GM19025 (cell line): ENCODE measurements around the gene DMXL1.
"Not testable (repeated sequence)": the region's sequence is repeated elsewhere in the genome, so short reads cannot be mapped to it uniquely, and the experiment has no call there.

Experiments used
- ATAC-seq: cut with Tn5 transposase; IDR thresholded peaks from one replicate; pipeline ENCODE4 v1.9.1; 2021; ENCODE audit warnings: mild to moderate bottlenecking, low read depth, moderate library complexity; ENCODE audit not compliant: unreplicated experiment

Gene DMXL1

GRCh38 chr5:119122474-119122873, 51.6 kb downstream of the DMXL1 start:
- ATAC-seq = not testable (repeated sequence)

- no peak for ATAC-seq
These were observed 52.4 kb downstream of the DMXL1 start for GRCh38 chr5:119123280-119123679.

- ATAC-seq = no peak
These were observed 58.9 kb downstream of the DMXL1 start for GRCh38 chr5:119129770-119130169.

- no peak for ATAC-seq
These were observed 60.8 kb downstream of the DMXL1 start for GRCh38 chr5:119131530-119132304.

- not testable (repeated sequence) for ATAC-seq
These were observed 64.9 kb downstream of the DMXL1 start for GRCh38 chr5:119135743-119136142.

DNA sequence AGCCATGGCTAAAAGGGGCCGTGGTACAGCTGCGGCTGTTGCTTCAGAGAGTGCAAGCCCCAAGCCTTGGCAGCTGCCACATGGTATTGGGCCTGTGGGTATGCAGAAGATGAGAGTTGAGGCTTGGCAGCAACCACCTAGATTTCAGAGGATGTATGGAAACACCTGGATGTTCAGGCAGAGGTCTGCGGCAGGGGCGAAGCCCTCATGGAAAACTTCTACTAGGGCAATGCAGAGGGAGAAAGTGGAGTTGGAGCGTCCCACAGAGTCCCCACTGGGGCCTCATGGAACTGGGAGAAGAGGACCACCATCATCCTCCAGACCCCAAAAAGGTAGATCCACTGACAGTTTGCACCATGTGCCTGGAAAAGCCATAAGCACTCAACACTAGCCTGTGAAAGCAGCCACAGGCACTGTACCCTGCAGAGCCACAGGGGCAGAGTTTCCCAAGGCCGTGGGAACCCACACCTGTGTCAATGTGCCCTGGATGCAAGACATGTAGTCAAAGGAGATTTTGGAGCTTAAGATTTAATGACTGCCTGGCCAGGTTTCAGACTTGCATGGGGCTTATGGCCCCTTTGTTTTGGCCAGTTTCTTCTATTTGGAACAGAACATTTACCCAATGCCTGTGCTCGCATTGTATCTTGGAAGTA, 65.9 kb downstream of the DMXL1 start:
- ATAC-seq = no peak

DNA sequence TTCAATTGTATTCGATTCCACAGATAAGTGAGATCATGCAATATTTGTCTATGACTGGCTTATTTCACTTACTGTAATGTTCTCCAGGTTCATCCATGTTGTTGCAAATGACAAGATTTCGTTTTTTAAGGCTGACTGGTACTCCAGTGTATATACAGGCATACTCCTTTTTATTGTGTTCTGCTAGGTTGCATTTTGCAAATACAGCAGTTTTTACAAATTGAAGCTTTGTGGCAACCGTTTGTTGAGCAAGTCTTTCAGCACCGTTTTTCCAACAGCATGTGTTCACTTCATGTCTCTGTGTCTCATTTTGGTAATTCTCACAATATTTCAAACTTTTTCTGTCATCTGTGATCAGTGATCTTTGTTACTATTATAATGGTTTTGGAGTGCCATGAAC, 82.7 kb downstream of the DMXL1 start:
- ATAC-seq = no peak

DNA sequence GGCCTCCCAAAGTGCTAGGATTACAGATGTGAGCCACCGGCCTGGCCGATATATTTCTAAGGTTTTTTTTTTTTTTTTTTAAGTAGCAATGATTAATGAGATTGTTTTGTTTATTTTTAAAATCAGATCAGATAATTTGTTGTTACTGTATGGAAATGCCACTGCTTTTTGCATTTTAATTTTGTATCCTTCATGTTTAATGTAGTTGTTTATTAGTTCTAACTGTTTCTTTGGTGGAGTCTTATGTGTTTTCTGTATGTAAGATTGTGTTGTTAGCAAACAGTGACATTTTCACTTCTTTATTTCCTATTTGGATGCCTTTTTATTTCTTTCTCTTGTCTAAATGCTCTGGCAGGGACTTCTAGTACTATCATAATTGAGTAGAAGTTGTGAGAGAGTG, 87.3 kb downstream of the DMXL1 start:
- no peak for ATAC-seq

DNA sequence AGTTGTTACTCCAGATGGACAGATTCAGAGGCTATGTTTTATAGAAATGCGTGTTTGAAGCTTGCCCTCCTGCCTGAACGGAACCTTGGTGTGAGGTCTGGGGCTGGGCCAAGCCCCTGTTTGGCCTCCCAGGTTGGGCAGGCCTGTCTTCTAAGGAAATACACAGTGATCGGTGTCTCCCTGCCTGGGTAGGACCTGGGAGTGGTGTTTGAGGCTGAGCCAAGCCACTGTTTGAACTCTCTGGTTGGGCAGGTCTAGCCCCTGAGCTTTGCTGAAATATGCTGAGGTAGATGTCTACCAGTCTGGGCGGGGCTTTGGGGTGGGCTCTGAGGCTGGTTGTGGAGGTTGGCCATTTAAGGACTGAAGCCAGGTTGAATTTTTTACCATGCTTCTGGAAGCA, 90.5 kb downstream of the DMXL1 start:
- ATAC-seq = no peak

GRCh38 chr5:119166026-119166425, 95.1 kb downstream of the DMXL1 start:
- no peak for ATAC-seq

DNA sequence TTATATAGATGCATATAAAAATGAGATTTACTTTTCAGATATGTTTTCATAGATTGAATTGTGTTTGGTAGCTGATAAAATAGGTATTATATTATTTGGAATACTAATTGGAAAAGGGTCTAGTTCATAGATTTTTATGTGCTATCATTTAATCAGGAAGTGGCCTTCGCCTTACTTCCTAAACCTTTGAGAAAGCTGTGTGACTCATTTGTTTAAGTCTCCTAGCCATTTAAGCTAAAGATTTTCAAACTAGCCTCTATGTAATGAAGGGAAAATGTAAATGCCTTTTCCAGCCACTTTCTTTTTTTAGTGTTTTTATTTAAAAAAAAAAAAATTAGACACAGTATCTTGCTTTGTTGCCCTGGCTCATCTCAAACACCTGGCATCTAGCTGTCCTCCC, 97.5 kb downstream of the DMXL1 start:
- ATAC-seq = no peak

- no peak for ATAC-seq
These were observed 100.8 kb downstream of the DMXL1 start for GRCh38 chr5:119171686-119172085.

DNA sequence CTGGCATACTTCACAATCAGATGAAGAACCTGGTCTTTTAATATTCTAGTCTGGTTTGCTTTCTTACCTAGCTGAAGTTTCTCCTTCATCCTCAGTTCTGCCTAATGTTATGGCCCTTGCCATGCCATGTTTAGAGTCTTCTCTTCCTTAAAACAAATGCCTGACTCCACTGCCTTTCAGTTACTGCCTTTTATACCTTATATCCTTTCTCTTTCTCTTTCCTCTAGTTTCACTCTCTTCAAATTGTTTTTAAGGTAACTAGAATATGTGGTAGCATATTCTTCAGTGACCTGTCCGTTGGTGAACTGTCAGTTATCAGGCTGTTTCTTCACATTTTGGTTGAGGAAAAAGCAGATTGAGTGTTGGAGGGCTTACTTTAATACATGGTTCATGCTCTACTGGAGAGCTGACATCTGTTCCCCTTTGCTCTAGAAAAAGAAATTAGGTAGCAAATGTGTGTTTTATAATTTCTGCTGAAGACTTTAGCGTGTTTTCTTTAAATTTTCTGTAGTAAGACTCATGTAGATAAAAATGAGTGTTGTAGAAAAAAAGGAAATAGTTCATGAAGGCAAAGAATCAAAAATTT, 103.8 kb downstream of the DMXL1 start:
- peak; percentile 48 for ATAC-seq

DNA sequence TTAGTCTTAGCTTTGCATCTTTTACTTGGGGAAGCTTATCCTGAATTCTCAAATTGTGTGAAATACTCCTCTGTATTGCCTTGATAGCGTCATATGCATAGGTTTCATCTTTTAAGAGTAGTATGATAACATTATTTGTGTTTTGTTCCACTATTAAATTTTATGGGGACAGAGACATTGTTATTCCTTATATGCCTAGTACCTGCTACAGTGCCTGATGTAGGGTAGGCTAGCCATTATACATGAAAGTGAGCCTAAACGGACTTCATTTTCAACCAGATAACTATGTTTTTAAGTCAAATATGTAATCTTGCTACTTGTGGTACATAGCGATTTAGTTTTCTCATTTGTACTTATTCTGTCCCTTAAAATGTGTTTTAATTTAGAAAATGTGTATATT, 105.9 kb downstream of the DMXL1 start:
- no peak for ATAC-seq

- ATAC-seq = no peak
These were observed 106.3 kb downstream of the DMXL1 start for GRCh38 chr5:119177226-119177625.

GRCh38 chr5:119178435-119178834, 107.5 kb downstream of the DMXL1 start:
- no peak for ATAC-seq

- ATAC-seq = no peak
These were observed 109.2 kb downstream of the DMXL1 start for GRCh38 chr5:119179857-119180641.

DNA sequence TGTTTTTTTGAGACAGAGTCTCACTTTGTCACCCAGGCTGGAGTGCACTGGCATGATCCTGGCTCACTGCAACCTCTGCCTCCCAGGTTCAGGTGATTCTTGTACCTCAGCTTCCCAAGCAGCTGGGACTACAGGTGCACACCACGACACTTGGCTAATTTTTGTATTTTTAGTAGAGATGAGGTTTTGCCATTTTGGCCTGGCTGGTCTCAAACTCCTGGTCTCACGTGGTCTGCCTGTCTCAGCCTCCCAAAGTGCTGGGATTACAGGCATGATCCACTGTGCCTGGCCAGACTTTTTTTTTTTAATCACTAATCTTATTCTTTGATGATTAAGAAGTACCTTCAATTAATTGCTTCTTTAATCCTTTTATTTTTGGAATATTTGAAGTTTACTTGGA, 114.6 kb downstream of the DMXL1 start:
- not testable (repeated sequence) for ATAC-seq

DNA sequence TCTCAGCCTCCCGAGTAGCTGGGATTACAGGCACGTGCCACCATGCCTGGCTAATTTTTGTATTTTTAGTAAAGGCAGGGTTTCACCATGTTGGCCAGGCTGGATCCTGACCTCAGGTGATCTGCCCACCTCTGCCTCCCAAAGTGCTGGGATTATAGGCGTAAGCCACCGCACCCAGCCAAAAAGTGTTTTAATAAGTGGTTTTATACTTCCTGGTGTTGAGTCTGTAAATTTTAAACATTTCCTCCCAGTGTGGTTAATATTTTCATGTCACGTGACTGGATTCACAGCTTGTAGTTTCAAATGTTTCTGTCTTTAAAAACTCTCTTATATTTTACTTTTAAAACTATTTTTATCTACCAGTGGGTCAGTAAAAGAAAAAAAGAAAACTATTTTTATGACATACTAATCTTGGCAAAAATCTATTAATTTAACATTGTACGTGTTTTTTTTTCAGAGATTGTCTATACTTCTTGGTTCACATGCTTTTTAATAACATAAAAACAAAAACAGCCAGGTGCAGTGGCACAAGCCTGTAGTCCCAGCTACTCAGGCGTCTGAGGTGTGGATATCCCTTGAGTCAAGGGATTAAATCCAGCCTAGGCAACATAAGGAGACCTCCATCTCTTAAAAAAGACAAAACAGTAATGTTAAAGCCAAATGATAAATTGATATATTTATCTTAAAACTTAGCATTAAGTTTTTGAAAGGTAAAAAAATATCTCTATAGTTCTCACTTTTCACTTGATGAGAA, 117.1 kb downstream of the DMXL1 start:
- ATAC-seq = no peak

DNA sequence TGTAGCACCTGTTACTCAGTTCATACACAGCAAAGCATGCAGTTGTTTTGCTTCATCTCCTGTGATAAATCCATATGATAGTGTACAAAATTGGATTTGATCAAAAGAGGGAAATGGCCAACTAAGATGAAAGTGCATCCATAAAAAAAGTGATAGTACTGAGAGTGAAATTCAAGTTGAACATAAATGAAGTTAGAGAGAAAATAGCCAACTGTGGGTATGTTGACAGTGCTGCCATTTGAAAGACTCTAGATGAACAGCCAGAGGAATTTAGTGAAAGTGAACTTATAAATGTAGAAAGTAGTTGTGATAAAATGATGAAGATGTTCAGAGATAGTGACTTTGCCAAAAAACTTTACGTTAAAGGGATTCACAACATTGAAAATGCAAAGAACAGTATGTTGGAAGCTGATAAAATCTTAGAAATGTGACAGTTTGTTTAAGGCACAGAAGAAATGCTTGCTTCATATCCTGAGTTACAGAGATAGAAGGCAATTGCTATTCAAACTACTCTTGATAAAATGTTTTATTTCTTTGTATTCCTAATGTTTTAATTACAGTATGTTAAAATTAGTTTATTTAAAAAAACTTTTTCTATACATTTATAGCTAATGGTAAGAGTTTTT, 119.7 kb downstream of the DMXL1 start:
- ATAC-seq = no peak
